PC-3 (cell line): ENCODE data around the gene SKA1.
"Not testable (repeated sequence)": the region's sequence is repeated elsewhere in the genome, so short reads cannot be mapped to it uniquely, and the experiment has no call there.

Experiments used
- CTCF ChIP-seq: fragments of 300-600 bp; sonication (generic); conservative IDR thresholded peaks from 2 replicates; pipeline ENCODE4 v1.5.1; 2017; ENCODE audit warnings: antibody characterized with exemption, low read depth, mild to moderate bottlenecking, low read length
- EZH2 ChIP-seq: fragments of 300-600 bp; sonication (generic); IDR thresholded peaks from one replicate; pipeline ENCODE4 v1.6.1; 2017; ENCODE audit warnings: antibody characterized with exemption, mild to moderate bottlenecking, low read length; ENCODE audit not compliant: unreplicated experiment

- not testable (repeated sequence) for TF ChIP-seq CTCF, EZH2
Observed at GRCh38 chr18:50400438-50400837, 25.6 kb downstream of the SKA1 start.
